Heart left ventricle (tissue), 16 donors: ENCODE results near the gene CCHCR1. TPM values are rescaled to one million over a fixed set of nuclear protein-coding genes. Genes with fewer than 3 reads are reported as not detected.

Experiments
- ATAC-seq, 4 donors: fragments of 200-7000 bp; cut with Tn5 transposase; one replicate each; pipeline ENCODE4 v1.9.1; 2020 to 2022; ENCODE audit warnings: moderate library complexity in 4 of 4, mild to moderate bottlenecking in 3 of 4, moderate number of reproducible peaks in 1 of 4
- DNase-seq, 5 donors: peaks; one replicate each; pipeline ENCODE4 v3.0.0-alpha.2; 2020
- H3K27ac ChIP-seq, 12 donors: fragments of 200-600 bp; sonication (generic) in 4 of 12; one replicate each; pipeline versions ENCODE4 v1.5.0 to v1.8.0; 2016 to 2022; ENCODE audit warnings: mild to moderate bottlenecking in 2 of 12
- H3K27me3 ChIP-seq, 9 donors: fragments of 200-600 bp; sonication (generic) in 2 of 9; one replicate each; pipeline versions ENCODE4 v1.5.1 to v1.8.0; 2016 to 2022; ENCODE audit warnings: mild to moderate bottlenecking in 3 of 9
- H3K36me3 ChIP-seq, 9 donors: fragments of 200-600 bp; sonication (generic) in 2 of 9; one replicate each; pipeline versions ENCODE4 v1.5.0 to v1.8.0; 2018 to 2022; ENCODE audit warnings: mild to moderate bottlenecking in 2 of 9
- H3K4me1 ChIP-seq, 12 donors: fragments of 200-600 bp; sonication (generic) in 4 of 12; one replicate each; pipeline versions ENCODE4 v1.5.0 to v1.8.0; 2016 to 2022; ENCODE audit warnings: mild to moderate bottlenecking in 3 of 12
- H3K4me3 ChIP-seq, 12 donors: fragments of 200-600 bp; sonication (generic) in 4 of 12; one replicate each; pipeline versions ENCODE4 v1.5.0 to v1.8.0; 2017 to 2022; ENCODE audit warnings: mild to moderate bottlenecking in 9 of 12, moderate library complexity in 4 of 12
- H3K9me3 ChIP-seq, 12 donors: fragments of 200-600 bp; sonication (generic) in 4 of 12; one replicate each; pipeline versions ENCODE4 v1.5.0 to v1.8.0; 2016 to 2022; ENCODE audit warnings: mild to moderate bottlenecking in 1 of 12
- CTCF ChIP-seq, 12 donors: fragments of 200-600 bp; sonication (generic) in 4 of 12; IDR thresholded peaks; one replicate each; pipeline versions ENCODE4 v1.5.0 to v1.8.0; 2018 to 2022; ENCODE audit warnings: antibody characterized with exemption in 12 of 12, mild to moderate bottlenecking in 5 of 12
- POLR2A ChIP-seq, 2 donors: fragments of 450-650 bp; IDR thresholded peaks; one replicate each; pipeline ENCODE4 v1.6.1; 2017; ENCODE audit warnings: antibody characterized with exemption in 2 of 2, mild to moderate bottlenecking in 2 of 2, moderate library complexity in 2 of 2
- WGBS, 4 donors: extraction: QIAGEN DNeasy Blood & Tissue Kit in 2 of 4; methylation state at CpG; one replicate each; pipeline versions ENCODE4 v1.1.5 to v1.1.7; 2013 to 2018; 5-methylcytosine and 5-hydroxymethylcytosine counted together
- intact Hi-C, 10 donors: fragments of 100-400 bp; cut with DNase I; formaldehyde crosslinking; loops; one replicate each; pipeline versions ENCODE4 v1.11.1 to v1.14.2; 2022
- polyA plus RNA-seq, 2 donors: library from polyadenylated mRNA; stranded (reverse); fragments of 200-250 nt; gene quantifications; one replicate each; pipeline ENCODE4 v1.2.3, GENCODE V29; 2013
- total RNA-seq, 9 donors: library from RNA; depleted of rRNA in 2 of 9; stranded (reverse); fragments of >200 nt in 2 of 9; fragmentation: NEBNext Ultra II Directional in 3 of 9; extraction: Animal tissue kit (Norgen Biotek cat#: 25700) in 3 of 9; gene quantifications; one replicate each; pipeline versions ENCODE4 v1.1.0 to v1.2.4, GENCODE V29; 2016 to 2023
- donor health status: ischemic (EF 13 %, LVEDD 7.1; RV severe dilation, severe dysfunction).
- donor health status: healthy with polysubstance abuse.
- donor health status: DM: no; HTN: yes; CAD: no.
- donor health status: DM: no; HTN: no; CAD: no.
- donor health status: ischemic (EF 25% LVEDD 6.9; RV normal size, moderate dysfunction).
- donor health status: ischemic (EF 25% LVEDD 5.7; RV mildly dilated, moderate dysfunction).
- donor health status: healthy.
- donor health status: DM: yes; HTN: yes; CAD: no.
- donor health status: ischemic (EF 35%, LVEDD 5.7; RV mildly dilated, moderate dysfunction).
- donor health status: nonischemic (EF 11% LVEDD 7.7; RV severe dilation, severe dysfunction).
- donor health status: DM: yes; HTN: yes; CAD: no.
- donor health status: PGD.
- donor health status: ischemic (EF 29% LVEDD 5.4; RV normal size, mild dysfunction).
- donor health status: nonischemic (EF 23%, LVEDD 6.1; RV moderate dilation, normal function).

CCHCR1 gene
- total and polyA plus RNA-seq, 11 donors: 6.0 to 16.4 (median 10.4) TPM

- WGBS, 4 donors: 91 to 96% (median 92%) methylated on average over 12 to 13 of the region's 13 CpGs
- no peak for ATAC-seq
- no peak overlapping the region for H3K4me3 ChIP-seq
Measured at GRCh38 chr6:31111712-31112111, 45.9 kb downstream of the CCHCR1 start.

GRCh38 chr6:31110825-31111582, 46.6 kb downstream of the CCHCR1 start:
- H3K4me3 ChIP-seq: no peak overlapping the region
- ATAC-seq (no peak), DNase-seq (no peak)
- 73 to 85% (median 79%) methylated on average over 11 of the region's 11 CpGs for WGBS, 4 donors
- intact Hi-C loops: no loop called here
- TF ChIP-seq POLR2A (IDR thresholded peaks at IDR 0.05): no peak
- no peaks in the 10 kb centered on the region for H3K9me3 ChIP-seq
- peaks cover 0 to 28% (median 21%) of the 10 kb centered on the region in 12 donors for H3K4me1 ChIP-seq
- H3K27ac ChIP-seq: no peak overlapping the region
- H3K36me3 ChIP-seq: no peaks in the 10 kb centered on the region
- no peaks in the 10 kb centered on the region for H3K27me3 ChIP-seq

More at GRCh38 chr6:31111712-31112111, 45.9 kb downstream of the CCHCR1 start:
- no peaks in the 10 kb centered on the region for H3K36me3 ChIP-seq
- no peaks in the 10 kb centered on the region for H3K9me3 ChIP-seq
- no peak overlapping the region for H3K27ac ChIP-seq
- peaks cover 0 to 35% (median 25%) of the 10 kb centered on the region in 12 donors for H3K4me1 ChIP-seq
- intact Hi-C loops: no loop called here
- no peak for DNase-seq
- TF ChIP-seq POLR2A (IDR thresholded peaks at IDR 0.05) (no peak), CTCF (IDR thresholded peaks at IDR 0.05) (no peak)
- H3K27me3 ChIP-seq: no peaks in the 10 kb centered on the region

- WGBS, 4 donors: 60 to 79% (median 65%) methylated on average over 4 of the region's 4 CpGs
- H3K27me3 ChIP-seq: no peaks in the 10 kb centered on the region
- H3K36me3 ChIP-seq: no peaks in the 10 kb centered on the region
- no peak overlapping the region for H3K4me3 ChIP-seq
- no peaks in the 10 kb centered on the region for H3K4me1 ChIP-seq
- ATAC-seq: no peak
- no peaks in the 10 kb centered on the region for H3K9me3 ChIP-seq
- no peak for TF ChIP-seq CTCF (IDR thresholded peaks at IDR 0.05)
- no peak for TF ChIP-seq POLR2A (IDR thresholded peaks at IDR 0.05)
- intact Hi-C loops: no loop called here
- no peak overlapping the region for H3K27ac ChIP-seq
- no peak for DNase-seq
Measured at GRCh38 chr6:31107052-31107451, 50.5 kb downstream of the CCHCR1 start.

GRCh38 chr6:31103136-31103535, 54.5 kb downstream of the CCHCR1 start:
- Histone ChIP-seq H3K36me3 (no peaks in the 10 kb centered on the region), H3K27ac (no peak overlapping the region), H3K27me3 (no peaks in the 10 kb centered on the region), H3K4me1 (no peaks in the 10 kb centered on the region), H3K4me3 (no peak overlapping the region), H3K9me3 (no peaks in the 10 kb centered on the region)
- DNase-seq (no peak), ATAC-seq (no peak)
- intact Hi-C loops: no loop called here
- TF ChIP-seq POLR2A (IDR thresholded peaks at IDR 0.05) (no peak), CTCF (IDR thresholded peaks at IDR 0.05) (no peak)
- 89 to 99% (median 96%) methylated on average over 2 of the region's 2 CpGs for WGBS, 4 donors
